ENCODE results near the gene NRXN2.

DNA sequence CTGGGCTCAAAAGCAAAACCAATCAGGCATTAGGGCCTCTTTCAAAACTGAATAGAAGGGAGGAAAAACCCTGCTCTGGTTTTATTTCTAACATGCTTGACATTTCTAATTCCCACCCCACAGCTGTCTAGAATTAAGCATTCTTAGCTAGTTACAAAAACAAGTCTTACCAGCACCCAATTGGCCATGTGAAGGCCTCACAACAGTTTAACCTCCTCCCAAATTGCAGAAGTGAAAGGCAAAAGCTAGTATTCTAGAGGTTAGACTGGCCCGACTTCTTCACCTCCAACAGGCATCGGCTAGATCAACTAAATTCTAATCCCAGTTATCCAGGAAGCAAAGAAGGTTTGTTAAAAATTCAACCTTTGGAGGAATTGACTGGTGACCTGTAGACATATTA is 48.9 kb upstream of the NRXN2 start:
- TF ChIP-seq, protein P1, sequence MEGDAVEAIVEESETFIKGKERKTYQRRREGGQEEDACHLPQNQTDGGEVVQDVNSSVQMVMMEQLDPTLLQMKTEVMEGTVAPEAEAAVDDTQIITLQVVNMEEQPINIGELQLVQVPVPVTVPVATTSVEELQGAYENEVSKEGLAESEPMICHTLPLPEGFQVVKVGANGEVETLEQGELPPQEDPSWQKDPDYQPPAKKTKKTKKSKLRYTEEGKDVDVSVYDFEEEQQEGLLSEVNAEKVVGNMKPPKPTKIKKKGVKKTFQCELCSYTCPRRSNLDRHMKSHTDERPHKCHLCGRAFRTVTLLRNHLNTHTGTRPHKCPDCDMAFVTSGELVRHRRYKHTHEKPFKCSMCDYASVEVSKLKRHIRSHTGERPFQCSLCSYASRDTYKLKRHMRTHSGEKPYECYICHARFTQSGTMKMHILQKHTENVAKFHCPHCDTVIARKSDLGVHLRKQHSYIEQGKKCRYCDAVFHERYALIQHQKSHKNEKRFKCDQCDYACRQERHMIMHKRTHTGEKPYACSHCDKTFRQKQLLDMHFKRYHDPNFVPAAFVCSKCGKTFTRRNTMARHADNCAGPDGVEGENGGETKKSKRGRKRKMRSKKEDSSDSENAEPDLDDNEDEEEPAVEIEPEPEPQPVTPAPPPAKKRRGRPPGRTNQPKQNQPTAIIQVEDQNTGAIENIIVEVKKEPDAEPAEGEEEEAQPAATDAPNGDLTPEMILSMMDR (IDR thresholded peaks at IDR 0.05; ENCODE audit: low read length) = no peak
- no peak for TF ChIP-seq EZH2 (optimal IDR thresholded peaks at IDR 0.05; ENCODE audit: low read depth, low read length)
- TF ChIP-seq EZH2phosphoT487 (IDR thresholded peaks at IDR 0.05; ENCODE audit: low read length) = no peak

Data from MM.1S (cell line).